ENCODE measurements around the gene AP3B1. TPM values are rescaled to one million over a fixed set of nuclear protein-coding genes. Genes with fewer than 3 reads are reported as not detected.

AP3B1 gene
- total and polyA plus RNA-seq, 12 donors: 22.0 to 59.1 (median 34.3) TPM

GRCh38 chr5:78274540-78275197, 19.8 kb downstream of the AP3B1 start:
- intact Hi-C loops (cut with DNase I): no loop called here
- WGBS, 4 donors: 60 to 74% (median 71%) methylated on average over 1 of the region's 1 CpG

GRCh38 chr5:78273436-78273835, 21.1 kb downstream of the AP3B1 start:
- no peaks in the 10 kb centered on the region for H3K9me3 ChIP-seq (replicated peaks in 1 of 3)
- intact Hi-C loops (cut with DNase I): no loop called here
- TF ChIP-seq CTCF (IDR thresholded peaks at IDR 0.05): no peak
- TF ChIP-seq POLR2A (IDR thresholded peaks at IDR 0.05): no peak
- H3K36me3 ChIP-seq (replicated peaks in 1 of 2): no peaks in the 10 kb centered on the region
- peak in 1 of 7 donors; percentile 2 for DNase-seq
- H3K4me3 ChIP-seq: no peak overlapping the region
- H3K4me1 ChIP-seq (replicated peaks in 1 of 2): peaks cover 0 to 16% of the 10 kb centered on the region in 2 donors
- no peak overlapping the region for H3K27ac ChIP-seq
- WGBS, 4 donors: 67 to 78% (median 77%) methylated on average over 1 of the region's 1 CpG
- H3K27me3 ChIP-seq: no peaks in the 10 kb centered on the region

More at GRCh38 chr5:78274540-78275197, 19.8 kb downstream of the AP3B1 start:
- Histone ChIP-seq H3K36me3 (replicated peaks in 1 of 2) (no peaks in the 10 kb centered on the region), H3K27ac (no peak overlapping the region), H3K9me3 (replicated peaks in 1 of 3) (no peaks in the 10 kb centered on the region), H3K4me1 (replicated peaks in 1 of 2) (peaks cover 0 to 10% of the 10 kb centered on the region in 2 donors), H3K4me3 (no peak overlapping the region), H3K27me3 (no peaks in the 10 kb centered on the region)
- no peak for DNase-seq
- TF ChIP-seq POLR2A (IDR thresholded peaks at IDR 0.05) (no peak), CTCF (IDR thresholded peaks at IDR 0.05) (no peak)

GRCh38 chr5:78271766-78272165, 22.7 kb downstream of the AP3B1 start:
- Histone ChIP-seq H3K27ac (no peak overlapping the region), H3K4me3 (no peak overlapping the region), H3K36me3 (replicated peaks in 1 of 2) (no peaks in the 10 kb centered on the region), H3K27me3 (no peaks in the 10 kb centered on the region), H3K4me1 (replicated peaks in 1 of 2) (peaks cover 0 to 18% of the 10 kb centered on the region in 2 donors), H3K9me3 (replicated peaks in 1 of 3) (no peaks in the 10 kb centered on the region)
- TF ChIP-seq CTCF (IDR thresholded peaks at IDR 0.05) (no peak), POLR2A (IDR thresholded peaks at IDR 0.05) (no peak)
- no peak for DNase-seq
- 90 to 95% (median 91%) methylated on average over 4 of the region's 4 CpGs for WGBS, 4 donors
- intact Hi-C loops (cut with DNase I): no loop called here

- Histone ChIP-seq H3K27me3 (no peaks in the 10 kb centered on the region), H3K9me3 (replicated peaks in 1 of 3) (no peaks in the 10 kb centered on the region), H3K27ac (no peak overlapping the region), H3K36me3 (replicated peaks in 1 of 2) (peaks cover 0 to 3% of the 10 kb centered on the region in 2 donors), H3K4me3 (no peak overlapping the region), H3K4me1 (replicated peaks in 1 of 2) (peaks cover 0 to 18% of the 10 kb centered on the region in 2 donors)
- DNase-seq: no peak
- TF ChIP-seq POLR2A (IDR thresholded peaks at IDR 0.05) (no peak), CTCF (IDR thresholded peaks at IDR 0.05) (peak; percentile 27 to 70 (median 55))
- intact Hi-C loops (cut with DNase I): no loop called here
Measured at GRCh38 chr5:78269088-78269703, 25.3 kb downstream of the AP3B1 start.
